GM04504 (cell line): Measurements from ENCODE around the gene KCNG3.

Experiments used
- DNase-seq: peaks from one replicate; pipeline ENCODE4 v3.0.0-alpha.2; 2012; ENCODE audit warnings: low read depth

The KCNG3 gene, protein sequence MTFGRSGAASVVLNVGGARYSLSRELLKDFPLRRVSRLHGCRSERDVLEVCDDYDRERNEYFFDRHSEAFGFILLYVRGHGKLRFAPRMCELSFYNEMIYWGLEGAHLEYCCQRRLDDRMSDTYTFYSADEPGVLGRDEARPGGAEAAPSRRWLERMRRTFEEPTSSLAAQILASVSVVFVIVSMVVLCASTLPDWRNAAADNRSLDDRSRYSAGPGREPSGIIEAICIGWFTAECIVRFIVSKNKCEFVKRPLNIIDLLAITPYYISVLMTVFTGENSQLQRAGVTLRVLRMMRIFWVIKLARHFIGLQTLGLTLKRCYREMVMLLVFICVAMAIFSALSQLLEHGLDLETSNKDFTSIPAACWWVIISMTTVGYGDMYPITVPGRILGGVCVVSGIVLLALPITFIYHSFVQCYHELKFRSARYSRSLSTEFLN

GRCh38 chr2:42493468-42494354 lies at the start of gene KCNG3:
Gene KCNG3, minus strand, starts transcription at chr2:42493982. Its CDS starts 481 bp downstream, at chr2:42493501.
- DNase-seq = no peak

DNA sequence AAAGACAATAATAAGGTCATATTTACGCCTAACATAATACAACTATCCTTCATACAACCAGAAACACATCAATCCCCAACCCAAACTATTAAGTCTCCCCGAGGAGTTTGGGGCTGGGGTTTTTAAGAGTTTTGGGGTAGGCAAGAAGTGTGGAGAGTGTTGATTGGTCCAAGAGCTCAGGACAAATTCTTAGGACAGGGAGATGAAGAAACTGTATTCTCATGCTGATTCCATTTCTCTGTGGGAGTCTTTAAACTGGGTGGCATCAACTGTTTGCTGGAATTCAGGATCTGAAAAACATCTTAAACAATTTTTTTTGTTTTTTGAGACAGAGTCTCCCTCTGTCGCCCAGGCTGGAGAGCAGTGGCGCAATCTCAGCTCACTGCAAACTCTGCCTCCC lies 49.1 kb upstream of the KCNG3 start:
- no peak for DNase-seq

- DNase-seq = no peak
Observed at GRCh38 chr2:42537493-42537892, 43.7 kb upstream of the KCNG3 start.

DNA sequence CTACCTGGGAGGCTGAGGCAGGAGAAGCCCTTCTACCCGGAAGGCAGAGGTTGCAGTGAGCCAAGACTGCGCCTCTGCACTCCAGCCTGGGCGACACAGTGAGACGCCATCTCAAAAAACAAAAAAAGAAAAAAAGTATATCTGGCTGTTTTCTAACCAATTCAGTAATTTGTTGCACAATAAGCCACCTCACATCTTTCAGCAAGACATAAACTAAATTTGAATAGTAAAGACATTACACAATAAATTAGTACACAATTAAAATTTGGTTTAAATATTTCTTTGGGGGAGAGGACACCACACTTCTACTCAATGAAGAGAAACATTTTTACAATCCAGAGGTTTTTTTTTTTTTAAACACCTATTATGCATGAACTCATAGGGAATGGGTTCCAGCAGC lies 38.6 kb upstream of the KCNG3 start:
- no peak for DNase-seq

- no peak for DNase-seq
Observed at GRCh38 chr2:42523341-42523740, 29.6 kb upstream of the KCNG3 start.

GRCh38 chr2:42522035-42522434 lies 28.3 kb upstream of the KCNG3 start:
- no peak for DNase-seq

GRCh38 chr2:42519624-42520023 lies 25.8 kb upstream of the KCNG3 start:
- DNase-seq = no peak

DNA sequence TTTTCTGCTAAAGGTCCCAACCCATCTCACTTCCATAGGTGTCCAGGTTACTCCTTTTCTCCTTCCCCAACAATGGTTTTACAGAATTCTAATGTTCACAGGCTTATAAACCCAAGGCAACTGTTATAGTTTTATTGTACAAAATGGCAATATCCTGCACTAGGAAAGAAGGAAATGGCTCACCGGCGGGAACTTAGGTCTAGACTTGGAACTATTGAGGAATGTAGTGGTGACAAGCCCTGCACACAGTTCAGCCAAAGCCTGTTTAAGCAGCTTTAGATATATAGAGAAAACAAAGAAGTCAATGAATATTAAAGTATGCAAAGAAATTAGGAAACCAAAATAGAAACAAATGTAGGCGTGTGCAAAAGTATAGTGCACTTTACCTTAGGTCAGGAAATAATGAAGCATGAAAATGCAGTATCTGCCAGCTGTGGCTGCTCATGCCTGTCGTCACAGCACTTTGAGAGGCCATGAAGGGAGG lies 22.7 kb upstream of the KCNG3 start:
- DNase-seq = no peak

DNA sequence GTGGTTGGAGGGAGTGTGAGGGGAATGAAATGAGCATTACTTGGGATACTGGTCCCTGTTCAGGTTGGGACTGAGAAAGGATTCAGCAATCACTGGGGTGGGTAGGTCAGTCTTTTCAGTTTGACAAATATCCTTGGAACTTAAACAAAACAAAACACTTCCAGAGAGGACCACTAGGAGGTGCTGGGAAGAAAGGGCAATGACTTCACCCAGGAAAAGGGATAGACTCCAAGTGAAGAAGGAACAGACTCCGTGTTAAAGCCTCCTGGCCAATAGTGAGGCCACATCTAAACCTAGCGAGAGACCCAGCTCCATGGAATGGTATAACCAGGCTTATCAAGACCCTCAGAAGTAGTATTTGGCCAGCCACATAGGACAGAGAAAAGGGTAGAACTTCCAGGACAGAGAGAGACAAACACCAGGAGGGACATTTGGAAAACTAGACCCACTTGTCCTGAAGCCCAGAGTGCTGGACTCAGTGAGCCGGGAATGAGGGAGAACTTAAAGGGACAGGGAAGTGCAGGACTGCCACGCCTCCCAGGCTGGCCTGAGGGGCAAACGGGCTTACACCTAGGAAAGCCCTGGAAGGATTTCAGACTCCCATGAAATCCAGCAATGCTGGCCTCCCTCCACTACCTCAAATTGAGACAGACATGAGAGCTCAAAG lies 19.6 kb upstream of the KCNG3 start:
- DNase-seq = peak; percentile 32

GRCh38 chr2:42510608-42511243 lies 16.9 kb upstream of the KCNG3 start:
- DNase-seq = no peak

DNA sequence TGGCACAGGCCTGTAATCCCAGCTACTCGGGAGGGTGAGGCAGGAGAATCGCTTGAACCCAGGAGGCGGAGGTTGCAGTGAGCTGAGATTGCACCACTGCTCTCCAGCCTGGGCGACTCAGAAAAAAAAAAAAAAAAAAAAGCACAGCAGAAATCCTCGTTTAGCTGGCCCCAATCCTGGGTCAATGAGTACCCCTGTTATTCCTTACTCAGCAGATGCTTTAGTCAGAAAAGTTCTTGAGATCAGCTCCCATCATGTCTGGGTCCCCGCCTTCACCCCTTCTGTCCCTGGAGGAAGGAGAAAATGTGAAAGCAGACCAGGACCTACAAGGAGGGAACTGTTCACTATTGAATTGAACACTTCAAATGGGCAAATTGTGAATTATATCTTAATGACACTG lies 16.4 kb upstream of the KCNG3 start:
- no peak for DNase-seq

- DNase-seq = no peak
Observed at GRCh38 chr2:42504364-42505230, 10.8 kb upstream of the KCNG3 start.

DNA sequence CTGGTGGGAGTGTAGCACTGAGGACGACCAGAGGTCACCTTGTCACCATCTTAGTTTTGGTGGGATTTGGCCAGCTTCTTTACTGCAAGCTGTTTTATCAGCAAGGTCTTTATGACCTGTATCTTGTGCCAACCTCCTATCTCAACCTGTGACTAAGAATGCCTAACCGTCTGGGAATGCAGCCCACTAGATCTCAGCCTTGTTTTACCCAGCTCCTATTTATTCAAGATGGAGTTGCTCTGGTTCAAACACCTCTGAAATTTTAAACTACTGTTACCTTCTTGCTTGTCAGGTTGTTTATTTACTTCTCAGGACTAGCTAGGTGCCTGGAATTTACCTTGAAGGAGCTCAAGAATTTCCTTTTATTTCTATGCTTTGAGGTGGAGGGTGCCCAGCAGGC lies 9.5 kb upstream of the KCNG3 start:
- no peak for DNase-seq

DNA sequence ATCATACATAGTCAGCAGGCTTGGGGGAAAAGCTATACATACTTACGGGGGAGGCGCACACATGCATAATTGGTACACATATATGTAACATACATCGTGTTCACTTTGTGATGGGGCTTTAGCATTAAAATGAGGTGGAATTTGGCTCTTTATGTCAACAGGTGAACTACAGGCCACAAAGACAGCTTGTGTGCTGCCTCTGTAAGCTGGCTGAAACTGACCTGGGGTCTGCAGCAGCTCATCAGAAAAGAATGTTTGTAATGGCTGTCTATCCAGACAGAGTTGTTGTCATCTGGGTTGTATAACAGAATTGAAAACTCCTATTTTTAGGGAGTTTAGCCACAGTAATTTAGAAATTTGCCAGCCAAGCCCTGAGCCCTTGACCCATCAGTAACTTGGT lies 4.7 kb upstream of the KCNG3 start:
- DNase-seq = no peak

- no peak for DNase-seq
Observed at GRCh38 chr2:42495611-42496010, 1.8 kb upstream of the KCNG3 start.

GRCh38 chr2:42495234-42495581 lies 1.4 kb upstream of the KCNG3 start:
- DNase-seq = no peak

GRCh38 chr2:42494355-42495233 lies 812 bp upstream of the KCNG3 start:
- DNase-seq = peak; percentile 28

GRCh38 chr2:42492691-42493467 lies 903 bp downstream of the KCNG3 start:
- no peak for DNase-seq

GRCh38 chr2:42488297-42488696 lies 5.5 kb downstream of the KCNG3 start:
- no peak for DNase-seq
